ENCODE data around the gene EHD2.
A peak's percentile ranks its signal among the peaks of the same experiment; 100 is the strongest.
"Not testable (repeated sequence)": the region's sequence is repeated elsewhere in the genome, so short reads cannot be mapped to it uniquely, and the experiment has no call there.

EHD2 gene

GRCh38 chr19:47771291-47771690 lies 58.1 kb downstream of the EHD2 start:
- DNase-seq (ENCODE audit: low spot score), result not testable (repeated sequence)

- no peak for DNase-seq (ENCODE audit: low spot score)
These were observed 63.3 kb downstream of the EHD2 start for GRCh38 chr19:47776568-47776967.

GRCh38 chr19:47777245-47778048 lies 64.2 kb downstream of the EHD2 start:
- not testable (repeated sequence) for DNase-seq (ENCODE audit: low spot score)

GRCh38 chr19:47778049-47778953 lies 65.1 kb downstream of the EHD2 start, which contains the start of gene SELENOW:
SELENOW (plus strand) TSS chr19:47778703; CDS start chr19:47778786, 83 bp downstream.
- peak; percentile 77 for DNase-seq (ENCODE audit: low spot score)

GRCh38 chr19:47778954-47779351 lies 65.7 kb downstream of the EHD2 start:
- DNase-seq (ENCODE audit: low spot score), result peak; percentile 31

- DNase-seq (ENCODE audit: low spot score), result no peak
These were observed 66.4 kb downstream of the EHD2 start for GRCh38 chr19:47779524-47780214.

- no peak for DNase-seq (ENCODE audit: low spot score)
These were observed 67.0 kb downstream of the EHD2 start for GRCh38 chr19:47780215-47780551.

GRCh38 chr19:47781590-47782262 lies 68.5 kb downstream of the EHD2 start:
- peak; percentile 37 for DNase-seq (ENCODE audit: low spot score)

- DNase-seq (ENCODE audit: low spot score), result no peak
These were observed 73.3 kb downstream of the EHD2 start for GRCh38 chr19:47786566-47786965.

- not testable (repeated sequence) for DNase-seq (ENCODE audit: low spot score)
These were observed 74.1 kb downstream of the EHD2 start for GRCh38 chr19:47787307-47787706.

- DNase-seq (ENCODE audit: low spot score), result not testable (repeated sequence)
These were observed 76.6 kb downstream of the EHD2 start for GRCh38 chr19:47789811-47790210.

GRCh38 chr19:47790398-47790814 lies 77.2 kb downstream of the EHD2 start:
- peak; percentile 73 for DNase-seq (ENCODE audit: low spot score)

GRCh38 chr19:47792616-47793015 lies 79.4 kb downstream of the EHD2 start:
- DNase-seq (ENCODE audit: low spot score), result no peak
